ENCODE measurements around the gene NIP7. TPM values are rescaled to one million over a fixed set of nuclear protein-coding genes. Genes with fewer than 3 reads are reported as not detected.
"Not testable (repeated sequence)": the region's sequence is repeated elsewhere in the genome, so short reads cannot be mapped to it uniquely, and the experiment has no call there.

The NIP7 gene
- total and polyA plus RNA-seq, 4 donors: 14.5 to 23.2 (median 17.0) TPM

DNA sequence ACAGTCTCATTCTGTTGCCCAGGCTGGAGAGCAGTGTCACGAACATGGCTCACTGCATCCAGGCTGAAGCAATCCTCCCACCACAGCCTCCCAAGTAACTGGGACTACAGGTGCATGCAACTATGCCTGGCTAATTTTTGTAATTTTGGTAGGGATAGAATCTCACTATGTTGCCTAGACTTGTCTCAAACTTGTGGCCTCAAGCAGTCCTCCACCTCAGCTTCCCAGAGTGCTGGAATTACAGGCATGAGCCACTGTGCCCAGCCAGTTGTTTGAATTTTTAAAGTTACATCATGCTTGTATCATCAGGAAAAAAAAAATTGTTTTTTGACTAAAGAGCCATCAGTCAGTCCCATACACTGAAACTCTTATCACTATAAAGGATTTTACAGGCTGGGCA lies 45.5 kb upstream of the NIP7 start:
- TF ChIP-seq, protein P1, sequence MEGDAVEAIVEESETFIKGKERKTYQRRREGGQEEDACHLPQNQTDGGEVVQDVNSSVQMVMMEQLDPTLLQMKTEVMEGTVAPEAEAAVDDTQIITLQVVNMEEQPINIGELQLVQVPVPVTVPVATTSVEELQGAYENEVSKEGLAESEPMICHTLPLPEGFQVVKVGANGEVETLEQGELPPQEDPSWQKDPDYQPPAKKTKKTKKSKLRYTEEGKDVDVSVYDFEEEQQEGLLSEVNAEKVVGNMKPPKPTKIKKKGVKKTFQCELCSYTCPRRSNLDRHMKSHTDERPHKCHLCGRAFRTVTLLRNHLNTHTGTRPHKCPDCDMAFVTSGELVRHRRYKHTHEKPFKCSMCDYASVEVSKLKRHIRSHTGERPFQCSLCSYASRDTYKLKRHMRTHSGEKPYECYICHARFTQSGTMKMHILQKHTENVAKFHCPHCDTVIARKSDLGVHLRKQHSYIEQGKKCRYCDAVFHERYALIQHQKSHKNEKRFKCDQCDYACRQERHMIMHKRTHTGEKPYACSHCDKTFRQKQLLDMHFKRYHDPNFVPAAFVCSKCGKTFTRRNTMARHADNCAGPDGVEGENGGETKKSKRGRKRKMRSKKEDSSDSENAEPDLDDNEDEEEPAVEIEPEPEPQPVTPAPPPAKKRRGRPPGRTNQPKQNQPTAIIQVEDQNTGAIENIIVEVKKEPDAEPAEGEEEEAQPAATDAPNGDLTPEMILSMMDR (IDR thresholded peaks at IDR 0.05; ENCODE audit: control extremely low read depth, extremely low read depth): no peak
- Histone ChIP-seq H3K27ac (ENCODE audit: low read depth in 1 of 2, low read length in 1 of 2) (no peak overlapping the region), H3K9ac (ENCODE audit: insufficient read depth in 1 of 2, low read length in 2 of 2) (no peak overlapping the region), H3K9me3 (ENCODE audit: control insufficient read depth in 4 of 4, insufficient read depth in 3 of 4, low read length in 3 of 4) (no peaks in the 10 kb centered on the region), H3K36me3 (ENCODE audit: control insufficient read depth in 4 of 4, insufficient read depth in 4 of 4, low read length in 4 of 4) (peaks cover 0 to 3% (median 3%) of the 10 kb centered on the region in 4 donors), H3K27me3 (ENCODE audit: control insufficient read depth in 3 of 3, insufficient read depth in 3 of 3, low read length in 2 of 3) (no peaks in the 10 kb centered on the region), H3K4me1 (ENCODE audit: control insufficient read depth in 5 of 5, insufficient read depth in 5 of 5, low read length in 5 of 5) (no peaks in the 10 kb centered on the region), H3K4me3 (no peak overlapping the region)
- no peak for ATAC-seq (ENCODE audit: insufficient read depth, low FRiP score)
- WGBS, 2 donors: 98 to 100% methylated on average over 1 of the region's 1 CpG
- no peak for DNase-seq

DNA sequence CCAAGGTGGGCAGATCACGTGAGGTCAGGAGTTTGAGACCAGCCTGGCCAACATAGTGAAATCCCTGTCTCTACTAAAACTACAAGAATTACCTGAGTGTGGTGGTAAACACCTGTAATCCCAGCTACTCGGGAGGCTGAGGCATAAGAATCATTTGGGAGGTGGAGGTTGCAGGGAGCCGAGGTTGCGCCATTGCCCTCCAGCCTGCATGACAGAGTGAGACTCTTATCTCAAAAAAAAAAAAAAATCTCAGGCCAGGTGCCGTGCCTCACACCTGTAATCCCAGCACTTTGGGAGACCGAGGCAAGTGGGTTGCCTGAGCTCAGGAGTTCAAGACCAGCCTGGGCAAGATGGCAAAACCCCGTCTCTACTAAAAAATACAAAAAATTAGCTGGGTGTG lies 42.8 kb upstream of the NIP7 start:
- H3K9ac ChIP-seq (ENCODE audit: insufficient read depth in 1 of 2, low read length in 2 of 2); H3K4me3 ChIP-seq; H3K9me3 ChIP-seq (ENCODE audit: control insufficient read depth in 4 of 4, insufficient read depth in 3 of 4, low read length in 3 of 4); H3K27ac ChIP-seq (ENCODE audit: low read depth in 1 of 2, low read length in 1 of 2); DNase-seq; H3K27me3 ChIP-seq (ENCODE audit: control insufficient read depth in 3 of 3, insufficient read depth in 3 of 3, low read length in 2 of 3); ATAC-seq (ENCODE audit: insufficient read depth, low FRiP score); H3K4me1 ChIP-seq (ENCODE audit: control insufficient read depth in 5 of 5, insufficient read depth in 5 of 5, low read length in 5 of 5): not testable (repeated sequence)
- H3K36me3 ChIP-seq (ENCODE audit: control insufficient read depth in 4 of 4, insufficient read depth in 4 of 4, low read length in 4 of 4): peaks cover 5 to 14% (median 10%) of the 10 kb centered on the region in 4 donors
- WGBS, 2 donors: 95 to 98% methylated on average over 7 of the region's 7 CpGs

DNA sequence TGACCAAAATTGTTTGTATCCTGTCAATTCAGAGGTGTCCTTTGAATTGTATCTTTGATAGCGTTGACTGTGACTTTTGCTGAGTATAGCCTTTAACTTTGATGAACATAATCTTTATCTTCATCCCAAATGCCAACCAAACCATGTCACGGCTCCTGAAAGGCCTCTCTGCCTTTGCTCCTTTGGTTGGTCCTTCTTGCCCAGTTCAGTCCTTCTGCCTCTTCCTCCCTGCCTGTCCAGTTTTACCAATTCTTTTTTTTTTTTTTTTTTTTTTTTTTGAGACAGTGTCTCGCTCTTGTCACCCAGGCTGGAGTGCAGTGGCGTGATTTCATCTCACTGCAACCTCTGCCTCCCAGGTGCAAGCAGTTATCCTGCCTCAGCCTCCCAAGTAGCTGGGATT lies 41.3 kb upstream of the NIP7 start:
- WGBS, 2 donors: 96 to 98% methylated on average over 4 of the region's 4 CpGs
- no peak overlapping the region for H3K9ac ChIP-seq (ENCODE audit: insufficient read depth in 1 of 2, low read length in 2 of 2)
- DNase-seq: no peak
- H3K36me3 ChIP-seq (ENCODE audit: control insufficient read depth in 4 of 4, insufficient read depth in 4 of 4, low read length in 4 of 4): peaks cover 8 to 19% (median 13%) of the 10 kb centered on the region in 4 donors
- no peak for ATAC-seq (ENCODE audit: insufficient read depth, low FRiP score)
- H3K27me3 ChIP-seq (ENCODE audit: control insufficient read depth in 3 of 3, insufficient read depth in 3 of 3, low read length in 2 of 3): no peaks in the 10 kb centered on the region
- H3K4me1 ChIP-seq (ENCODE audit: control insufficient read depth in 5 of 5, insufficient read depth in 5 of 5, low read length in 5 of 5): no peaks in the 10 kb centered on the region
- H3K27ac ChIP-seq (ENCODE audit: low read depth in 1 of 2, low read length in 1 of 2): no peak overlapping the region
- TF ChIP-seq, protein P1 (IDR thresholded peaks at IDR 0.05; ENCODE audit: control extremely low read depth, extremely low read depth): no peak
- no peak overlapping the region for H3K4me3 ChIP-seq
- no peaks in the 10 kb centered on the region for H3K9me3 ChIP-seq (ENCODE audit: control insufficient read depth in 4 of 4, insufficient read depth in 3 of 4, low read length in 3 of 4)

DNA sequence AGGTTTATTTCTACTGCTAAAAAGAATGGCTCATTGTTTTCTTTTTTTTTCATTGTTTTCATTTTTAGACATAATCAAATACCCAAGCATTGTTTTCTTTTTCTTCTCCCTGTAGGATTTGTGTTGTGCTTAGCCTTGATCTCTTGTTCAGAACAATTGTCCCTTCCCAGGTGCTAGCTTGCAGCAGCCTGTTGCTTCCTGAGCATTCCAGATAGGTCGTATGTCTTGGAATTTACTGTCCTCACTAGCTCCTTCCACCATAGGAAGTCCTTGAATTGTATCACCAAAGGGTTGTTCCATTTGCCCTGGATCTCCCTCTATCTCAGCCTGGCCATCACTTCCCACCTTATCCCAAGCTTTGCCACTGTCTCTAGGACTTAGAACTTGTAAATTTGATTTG lies 38.4 kb upstream of the NIP7 start:
- no peak overlapping the region for H3K4me3 ChIP-seq
- no peaks in the 10 kb centered on the region for H3K9me3 ChIP-seq (ENCODE audit: control insufficient read depth in 4 of 4, insufficient read depth in 3 of 4, low read length in 3 of 4)
- no peak overlapping the region for H3K27ac ChIP-seq (ENCODE audit: low read depth in 1 of 2, low read length in 1 of 2)
- ATAC-seq (ENCODE audit: insufficient read depth, low FRiP score) (no peak), DNase-seq (no peak)
- peaks cover 10 to 21% (median 13%) of the 10 kb centered on the region in 4 donors for H3K36me3 ChIP-seq (ENCODE audit: control insufficient read depth in 4 of 4, insufficient read depth in 4 of 4, low read length in 4 of 4)
- H3K9ac ChIP-seq (ENCODE audit: insufficient read depth in 1 of 2, low read length in 2 of 2): no peak overlapping the region
- no peaks in the 10 kb centered on the region for H3K4me1 ChIP-seq (ENCODE audit: control insufficient read depth in 5 of 5, insufficient read depth in 5 of 5, low read length in 5 of 5)
- TF ChIP-seq, protein P1 (IDR thresholded peaks at IDR 0.05; ENCODE audit: control extremely low read depth, extremely low read depth): no peak
- 70 to 80% methylated on average over 1 of the region's 1 CpG for WGBS, 2 donors
- no peaks in the 10 kb centered on the region for H3K27me3 ChIP-seq (ENCODE audit: control insufficient read depth in 3 of 3, insufficient read depth in 3 of 3, low read length in 2 of 3)
